HepG2 (cell line): ENCODE measurements around the gene GAL3ST2. TPM values are rescaled to one million over a fixed set of nuclear protein-coding genes. Genes with fewer than 3 reads are reported as not detected.

ENCODE experiments used
- ATAC-seq: fragments of 200-7000 bp; cut with Tn5 transposase; 3 replicates; pipeline ENCODE4 v1.9.1; 2020; ENCODE audit warnings: mild to moderate bottlenecking, moderate library complexity
- BruUV-seq: library from RNA; stranded (reverse); fragments of 400-500 nt; replicated peaks from 2 replicates; lab custom pipeline; 2021; lab: Mats Ljungman, UMichigan
- CTCF ChIA-PET: fragments of 300-600 bp; formaldehyde crosslinking; extraction: SDS; loops from one replicate; lab custom pipeline; 2021; ENCODE audit warnings: low total read pairs, inconsistent platforms, low intra/inter-chr PET ratio; lab: Yijun Ruan, JAX
- POLR2A ChIA-PET: fragments of 350-600 bp; sonication (Branson Sonifier 250); formaldehyde crosslinking; loops from one replicate; lab custom pipeline; 2020; ENCODE audit warnings: antibody characterized with exemption, inconsistent platforms; lab: Yijun Ruan, JAX
- DNase-seq: peaks from one replicate; pipeline ENCODE4 v3.0.0-alpha.2; 2015; ENCODE audit warnings: low spot score
- FAIRE-seq: peaks from 3 replicates; lab custom pipeline; 2011; peaks lifted over from hg19 to GRCh38; lab: Jason Lieb, UNC
- H2AFZ ChIP-seq: one replicate; pipeline ENCODE4 v1.6.1; 2011; ENCODE audit warnings: low read length, inconsistent platforms
- H3K27ac ChIP-seq: fragments of 300-600 bp; 3 replicates; pipeline ENCODE4 v1.8.0; 2011; ENCODE audit warnings: mixed run types, mild to moderate bottlenecking, mixed read lengths, low read length, inconsistent platforms; ENCODE audit not compliant: insufficient read depth; ENCODE audit errors: extremely low read length
- H3K27me3 ChIP-seq, 2 experiments: fragments of 200-600 bp in 1 of 2; 2 replicates in 1 of 2; 3 replicates in 1 of 2; pipeline versions ENCODE4 v1.6.0 to v1.8.0; 2011; ENCODE audit warnings: low read length in 2 of 2, mild to moderate bottlenecking in 2 of 2, moderate library complexity in 2 of 2, inconsistent platforms in 1 of 2; ENCODE audit not compliant: insufficient read depth in 2 of 2, control insufficient read depth in 1 of 2
- H3K36me3 ChIP-seq, 2 experiments: fragments of 200-600 bp in 1 of 2; replicated peaks in 1 of 2; 2 replicates in 1 of 2; 3 replicates in 1 of 2; pipeline versions ENCODE4 v1.5.1 to v1.8.0; 2011; ENCODE audit warnings: low read length in 2 of 2, inconsistent platforms in 1 of 2; ENCODE audit not compliant: insufficient read depth in 2 of 2, control insufficient read depth in 1 of 2
- H3K4me1 ChIP-seq: 2 replicates; pipeline ENCODE4 v1.5.1; 2012; ENCODE audit warnings: low read length, inconsistent platforms; ENCODE audit not compliant: insufficient read depth
- H3K4me2 ChIP-seq: 2 replicates; pipeline ENCODE4 v1.6.0; 2011; ENCODE audit warnings: low read depth, low read length, inconsistent platforms
- H3K4me3 ChIP-seq, 3 experiments: fragments of 200-600 bp in 1 of 3; sonication (generic), shearing (Covaris generic) in 1 of 3; replicated peaks in 1 of 3; 2 replicates each; pipeline ENCODE4 v1.5.1; 2011 to 2016; ENCODE audit warnings: low read length in 3 of 3, inconsistent platforms in 2 of 3, low read depth in 2 of 3, mild to moderate bottlenecking in 2 of 3, control low read depth in 1 of 3, mixed read lengths in 1 of 3; ENCODE audit not compliant: insufficient read depth in 1 of 3
- H3K79me2 ChIP-seq: one replicate; pipeline ENCODE4 v1.6.1; 2011; ENCODE audit warnings: low read length, inconsistent platforms; ENCODE audit not compliant: insufficient read depth
- H3K9ac ChIP-seq: 2 replicates; pipeline ENCODE4 v1.6.0; 2011; ENCODE audit warnings: mild to moderate bottlenecking, low read depth, low read length, inconsistent platforms; ENCODE audit not compliant: insufficient read depth
- H3K9me3 ChIP-seq: 2 replicates; pipeline ENCODE4 v1.5.1; 2012; ENCODE audit warnings: mild to moderate bottlenecking, low read length
- H4K20me1 ChIP-seq: 2 replicates; pipeline ENCODE4 v1.6.0; 2011; ENCODE audit warnings: inconsistent platforms, mild to moderate bottlenecking, low read length, moderate library complexity; ENCODE audit not compliant: insufficient read depth
- BCLAF1 ChIP-seq: fragments of 450-650 bp; IDR thresholded peaks from 2 replicates; pipeline ENCODE4 v1.6.1; 2017; ENCODE audit warnings: mild to moderate bottlenecking
- CCDC6 ChIP-seq: sonication (generic); formaldehyde crosslinking; IDR thresholded peaks from 2 replicates; pipeline ENCODE4 v1.8.1; 2022; ENCODE audit warnings: mild to moderate bottlenecking, missing genetic modification reagents, moderate library complexity
- GPN1 ChIP-seq: sonication (generic); formaldehyde crosslinking; IDR thresholded peaks from 2 replicates; pipeline ENCODE4 v1.5.1; 2020; ENCODE audit warnings: missing genetic modification reagents, borderline replicate concordance
- KDM1A ChIP-seq: IDR thresholded peaks from 2 replicates; pipeline ENCODE4 v1.6.1; 2016; ENCODE audit warnings: missing compliant biosample characterization
- KDM6A ChIP-seq: IDR thresholded peaks from 2 replicates; pipeline ENCODE4 v1.6.1; 2016; ENCODE audit warnings: low read depth
- MLLT10 ChIP-seq: sonication (generic); formaldehyde crosslinking; IDR thresholded peaks from 2 replicates; pipeline ENCODE4 v1.4.0; 2020; ENCODE audit warnings: missing genetic modification reagents
- RELA ChIP-seq: sonication (generic); formaldehyde crosslinking; IDR thresholded peaks from 2 replicates; pipeline ENCODE4 v1.4.0; 2020; ENCODE audit warnings: missing genetic modification reagents
- SAP130 ChIP-seq: IDR thresholded peaks from 2 replicates; pipeline ENCODE4 v1.6.1; 2016; ENCODE audit warnings: low read depth
- SATB2 ChIP-seq: sonication (generic); formaldehyde crosslinking; IDR thresholded peaks from 2 replicates; pipeline ENCODE4 v1.5.0; 2020; ENCODE audit warnings: missing genetic modification reagents
- SKI ChIP-seq: fragments of 450-650 bp; IDR thresholded peaks from one replicate; pipeline ENCODE4 v1.6.1; 2018; ENCODE audit warnings: mild to moderate bottlenecking; ENCODE audit not compliant: partially characterized antibody
- SMC3 ChIP-seq: IDR thresholded peaks from 2 replicates; pipeline ENCODE4 v1.6.1; 2011; ENCODE audit warnings: low read length, improper control_type of control experiment
- TBX2 ChIP-seq: sonication (generic); formaldehyde crosslinking; IDR thresholded peaks from 2 replicates; pipeline ENCODE4 v1.5.0; 2020; ENCODE audit warnings: missing genetic modification reagents, mild to moderate bottlenecking, borderline replicate concordance
- ZNF501 ChIP-seq: sonication (generic); formaldehyde crosslinking; IDR thresholded peaks from 2 replicates; pipeline ENCODE4 v1.5.1; 2020; ENCODE audit warnings: mild to moderate bottlenecking, moderate library complexity, missing genetic modification reagents
- ZNF615 ChIP-seq: sonication (generic); formaldehyde crosslinking; IDR thresholded peaks from 2 replicates; pipeline ENCODE4 v1.5.0; 2020; ENCODE audit warnings: mild to moderate bottlenecking, missing genetic modification reagents, borderline replicate concordance
- ZNF772 ChIP-seq: sonication (generic); formaldehyde crosslinking; IDR thresholded peaks from 2 replicates; pipeline ENCODE4 v1.5.0; 2020; ENCODE audit warnings: mild to moderate bottlenecking, missing genetic modification reagents
- WGBS: methylation state at CpG from one replicate; pipeline ENCODE4 v1.1.6; 2017; ENCODE audit warnings: low lambda C conversion rate; 5-methylcytosine and 5-hydroxymethylcytosine counted together
- in situ Hi-C: cut with HindIII; loops from 2 replicates; pipeline ENCODE4 v1.10.0; 2017; ENCODE audit warnings: low pct_unique_long_range_greater_than_20kb; ENCODE audit not compliant: extremely low pct_ligation_motif_present
- intact Hi-C: fragments of 100-400 bp; cut with micrococcal nuclease; formaldehyde crosslinking; loops from one replicate; pipeline ENCODE4 v1.10.0; 2022; ENCODE audit not compliant: unreplicated experiment
- polyA plus RNA-seq, 8 experiments: library from polyadenylated mRNA; depleted of rRNA in 3 of 8; stranded (reverse) in 7 of 8; unstranded in 1 of 8; fragments of >200 nt; fragmentation: Illumina TruSeq in 4 of 8; extraction: Trizol in 4 of 8; gene quantifications; 2 replicates each; pipeline versions ENCODE4 v1.2.1 to v1.2.3, GENCODE V29; 2011 to 2016; ENCODE audit warnings: low read depth in 4 of 8, missing spikeins in 1 of 8, mixed read lengths in 1 of 8; ENCODE audit not compliant: insufficient read depth in 1 of 8
- total RNA-seq, 5 experiments: library from RNA; depleted of rRNA; stranded (reverse); fragments of >200 nt; fragmentation: Illumina TruSeq; extraction: Trizol; gene quantifications; 2 replicates each; pipeline ENCODE4 v1.2.3, GENCODE V29; 2016; ENCODE audit warnings: low read depth in 1 of 5
- TF ChIP-seq, protein P1 (sequence below): sonication (generic); formaldehyde crosslinking; IDR thresholded peaks from 2 replicates; pipeline ENCODE4 v1.8.1; 2023; ENCODE audit warnings: mild to moderate bottlenecking, missing genetic modification reagents
- TF ChIP-seq, protein P2 (sequence below): sonication (generic); formaldehyde crosslinking; conservative IDR thresholded peaks from 2 replicates; pipeline ENCODE4 v1.8.0; 2022; ENCODE audit warnings: mild to moderate bottlenecking, moderate library complexity, missing genetic modification reagents

GAL3ST2 gene
- total and polyA plus RNA-seq, 2 of the 13 experiments (the other 11 are each of a cell fraction or from before 2014, with no cell fraction given) = 0.17 to 0.20 TPM

DNA sequence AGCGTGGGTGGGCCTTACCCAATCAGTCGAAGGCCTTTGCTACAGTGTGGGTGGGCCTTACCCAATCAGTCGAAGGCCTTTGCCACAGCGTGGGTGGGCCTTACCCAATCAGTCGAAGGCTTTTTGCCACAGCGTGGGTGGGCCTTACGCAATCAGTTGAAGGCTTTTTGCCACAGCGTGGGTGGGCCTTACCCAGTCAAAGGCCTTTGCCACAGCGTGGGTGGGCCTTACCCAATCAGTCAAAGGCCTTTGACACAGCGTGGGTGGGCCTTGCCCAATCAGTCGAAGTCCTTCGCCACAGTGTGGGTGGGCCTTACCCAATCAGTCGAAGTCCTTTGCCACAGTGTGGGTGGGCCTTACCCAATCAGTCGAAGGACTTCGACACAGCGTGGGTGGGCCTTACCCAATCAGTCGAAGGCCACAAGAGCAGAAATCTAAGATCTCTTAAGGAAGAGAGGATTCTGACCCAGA, 16.3 kb upstream of the GAL3ST2 start (continued):
- TF ChIP-seq, protein P1, sequence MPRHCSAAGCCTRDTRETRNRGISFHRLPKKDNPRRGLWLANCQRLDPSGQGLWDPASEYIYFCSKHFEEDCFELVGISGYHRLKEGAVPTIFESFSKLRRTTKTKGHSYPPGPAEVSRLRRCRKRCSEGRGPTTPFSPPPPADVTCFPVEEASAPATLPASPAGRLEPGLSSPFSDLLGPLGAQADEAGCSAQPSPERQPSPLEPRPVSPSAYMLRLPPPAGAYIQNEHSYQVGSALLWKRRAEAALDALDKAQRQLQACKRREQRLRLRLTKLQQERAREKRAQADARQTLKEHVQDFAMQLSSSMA (CRISPR knock-in tag) = no peak

- in situ Hi-C loops = no loop called here
- FAIRE-seq = no peak
- intact Hi-C loops = no loop called here
- no peak for DNase-seq
- no peak overlapping the region for H3K27ac ChIP-seq
- H3K9me3 ChIP-seq = no peaks in the 10 kb centered on the region
- H3K4me3 ChIP-seq = no peak overlapping the region
- no peaks in the 10 kb centered on the region; a peak in 1 of 5 replicates for H3K36me3 ChIP-seq
- no peaks in the 10 kb centered on the region for H4K20me1 ChIP-seq
- ChIA-PET POLR2A (interaction anchor here (5.2 kb wide), 1 partner anchor 10 kb away, joined by 37 read pairs; no protein-coding TSS in a partner anchor), CTCF (no interaction called here)
- ATAC-seq = no peak
- no peaks in the 10 kb centered on the region for H3K27me3 ChIP-seq
- no peak overlapping the region for H3K4me2 ChIP-seq
- WGBS = 87% methylated on average over 18 of the region's 18 CpGs
- H3K79me2 ChIP-seq = no peaks in the 10 kb centered on the region
- 0 out of 2 replicates have a peak, but pooled peaks cover 6% of the 10 kb centered on the region for H3K4me1 ChIP-seq
- BruUV-seq = no TSS peak
- H3K9ac ChIP-seq = no peak overlapping the region
- no peak overlapping the region for H2AFZ ChIP-seq
- no peak for TF ChIP-seq RELA (CRISPR knock-in tag)
- no peak for TF ChIP-seq BCLAF1
- TF ChIP-seq ZNF501 (CRISPR knock-in tag) = no peak
- TF ChIP-seq SATB2 (CRISPR knock-in tag) = no peak
- no peak for TF ChIP-seq KDM6A
- TF ChIP-seq GPN1 (CRISPR knock-in tag) = no peak
- no peak for TF ChIP-seq MLLT10 (CRISPR knock-in tag)
- TF ChIP-seq SKI = no peak
- TF ChIP-seq KDM1A = no peak
- no peak for TF ChIP-seq TBX2 (CRISPR knock-in tag)
- no peak for TF ChIP-seq ZNF772
- TF ChIP-seq, protein P2, sequence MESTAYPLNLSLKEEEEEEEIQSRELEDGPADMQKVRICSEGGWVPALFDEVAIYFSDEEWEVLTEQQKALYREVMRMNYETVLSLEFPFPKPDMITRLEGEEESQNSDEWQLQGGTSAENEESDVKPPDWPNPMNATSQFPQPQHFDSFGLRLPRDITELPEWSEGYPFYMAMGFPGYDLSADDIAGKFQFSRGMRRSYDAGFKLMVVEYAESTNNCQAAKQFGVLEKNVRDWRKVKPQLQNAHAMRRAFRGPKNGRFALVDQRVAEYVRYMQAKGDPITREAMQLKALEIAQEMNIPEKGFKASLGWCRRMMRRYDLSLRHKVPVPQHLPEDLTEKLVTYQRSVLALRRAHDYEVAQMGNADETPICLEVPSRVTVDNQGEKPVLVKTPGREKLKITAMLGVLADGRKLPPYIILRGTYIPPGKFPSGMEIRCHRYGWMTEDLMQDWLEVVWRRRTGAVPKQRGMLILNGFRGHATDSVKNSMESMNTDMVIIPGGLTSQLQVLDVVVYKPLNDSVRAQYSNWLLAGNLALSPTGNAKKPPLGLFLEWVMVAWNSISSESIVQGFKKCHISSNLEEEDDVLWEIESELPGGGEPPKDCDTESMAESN (CRISPR knock-in tag) = no peak
- TF ChIP-seq ZNF615 (CRISPR knock-in tag) = no peak
- TF ChIP-seq SMC3 = no peak
- TF ChIP-seq CCDC6 = no peak
- TF ChIP-seq SAP130 (CRISPR knock-in tag) = no peak
These were observed 14.2 kb upstream of the GAL3ST2 start for GRCh38 chr2:241762321-241762932.
